Frontal cortex (tissue), 4 donors: ENCODE measurements around the gene SPRR1A. TPM values are rescaled to one million over a fixed set of nuclear protein-coding genes. Genes with fewer than 3 reads are reported as not detected.

Source experiments
- DNase-seq, 2 donors: peaks; one replicate each; pipeline ENCODE4 v3.0.0; 2012; ENCODE audit warnings: low spot score in 2 of 2
- FAIRE-seq: peaks from 2 replicates; lab custom pipeline; 2012; peaks lifted over from hg19 to GRCh38; lab: Jason Lieb, UNC
- small RNA-seq: library from RNA; depleted of rRNA; stranded (forward); fragments of <200 nt; gene quantifications from one replicate; pipeline ENCODE3, GENCODE V24; 2014
- total RNA-seq: library from RNA; depleted of rRNA; stranded (reverse); fragments of >200 nt; gene quantifications from one replicate; pipeline ENCODE4 v1.2.3, GENCODE V29; 2014
- donor health status: control.
- donor health status: control.
- donor health status: control.

Gene SPRR1A
- total RNA-seq, 1 donor from 2014 or later = not detected

GRCh38 chr1:153023109-153023508 lies 39.2 kb downstream of the SPRR1A start:
- DNase-seq (no peak), FAIRE-seq (no peak)

- FAIRE-seq (no peak), DNase-seq (no peak)
Measured at GRCh38 chr1:153024413-153024812, 40.5 kb downstream of the SPRR1A start.

- no peak for FAIRE-seq
Measured at GRCh38 chr1:153025797-153026196, 41.9 kb downstream of the SPRR1A start.

GRCh38 chr1:153028766-153029165 lies 44.9 kb downstream of the SPRR1A start:
- FAIRE-seq (no peak), DNase-seq (no peak)

More at GRCh38 chr1:153025797-153026196, 41.9 kb downstream of the SPRR1A start:
- DNase-seq = no peak

- no peak for FAIRE-seq
- no peak for DNase-seq
Measured at GRCh38 chr1:153030895-153031294, 47.0 kb downstream of the SPRR1A start, which contains the start of gene SPRR1B. Gene SPRR1B, plus strand, starts transcription at chr1:153031203. Its CDS starts 1,143 bp downstream, at chr1:153032346.

GRCh38 chr1:153032073-153032472 lies 48.2 kb downstream of the SPRR1A start:
- DNase-seq (no peak), FAIRE-seq (no peak)

- FAIRE-seq (no peak), DNase-seq (peak in 1 of 2 donors; percentile 13)
Measured at GRCh38 chr1:153032677-153033308, 48.9 kb downstream of the SPRR1A start.

GRCh38 chr1:153035211-153035610 lies 51.3 kb downstream of the SPRR1A start:
- DNase-seq (no peak), FAIRE-seq (no peak)

Small RNAs within 50 kb of the gene (small RNA-seq; reads per million reads assigned to genes)
- gene AL356867.1 (not detected), gene RF00322 (not detected), gene SPRR1A (not detected)

Other genes starting within 250 kb of the SPRR1A start
- gene KPRP, start 226.1 kb upstream of the SPRR1A start, total RNA-seq = not detected
- gene LCE1F, start 208.9 kb upstream of the SPRR1A start, total RNA-seq = not detected
- gene LCE1E, start 197.8 kb upstream of the SPRR1A start, total RNA-seq = not detected
- not detected for gene LCE1D, start 187.4 kb upstream of the SPRR1A start, total RNA-seq
- gene LCE1C, start 177.4 kb upstream of the SPRR1A start, total RNA-seq = not detected
- not detected for gene LCE1B, start 172.1 kb upstream of the SPRR1A start, total RNA-seq
- not detected for gene LCE1A, start 156.6 kb upstream of the SPRR1A start, total RNA-seq
- not detected for gene LCE6A, start 141.2 kb upstream of the SPRR1A start, total RNA-seq
- not detected for gene LCE7A, start 124.1 kb upstream of the SPRR1A start, total RNA-seq
- not detected for gene SMCP, start 105.8 kb upstream of the SPRR1A start, total RNA-seq
- not detected for gene IVL, start 75.5 kb upstream of the SPRR1A start, total RNA-seq
- not detected for gene SPRR5, start 36.9 kb upstream of the SPRR1A start, total RNA-seq
- gene SPRR4, start 13.4 kb upstream of the SPRR1A start, total RNA-seq = not detected
- not detected for gene SPRR3, start 17.7 kb downstream of the SPRR1A start, total RNA-seq
- not detected for gene SPRR1B, start 47.1 kb downstream of the SPRR1A start, total RNA-seq
- gene SPRR2D, start 57.0 kb downstream of the SPRR1A start, total RNA-seq = not detected
- gene SPRR2A, start 73.4 kb downstream of the SPRR1A start, total RNA-seq = not detected
- gene SPRR2B, start 87.5 kb downstream of the SPRR1A start, total RNA-seq = not detected
- not detected for gene SPRR2E, start 110.4 kb downstream of the SPRR1A start, total RNA-seq
- gene SPRR2F, start 129.4 kb downstream of the SPRR1A start, total RNA-seq = not detected
- gene SPRR2G, start 166.8 kb downstream of the SPRR1A start, total RNA-seq = not detected
- gene LELP1, start 219.3 kb downstream of the SPRR1A start, total RNA-seq = not detected
- not detected for gene PRR9, start 233.5 kb downstream of the SPRR1A start, total RNA-seq